ENCODE measurements around the gene CDC73. TPM values are rescaled to one million over a fixed set of nuclear protein-coding genes. Genes with fewer than 3 reads are reported as not detected.

The CDC73 gene
- total and polyA plus RNA-seq, 10 of the 15 experiments (the other 5 are each of a cell fraction or from before 2014, with no cell fraction given) = 10.6 to 43.4 (median 21.7) TPM

GRCh38 chr1:193219391-193219790, 97.6 kb downstream of the CDC73 start (continued):
- TF ChIP-seq EP300 (IDR thresholded peaks at IDR 0.05; ENCODE audit: borderline replicate concordance in 1 of 2, control insufficient read depth in 1 of 2, low read depth in 2 of 2, low read length in 2 of 2) = no peak

- ATAC-seq (peak; percentile 14; the same call in 1 of the 3 replicates), DNase-seq (ENCODE audit: low read depth, low spot score) (no peak), FAIRE-seq (no peak)
- CTCF ChIA-PET = interaction anchor here (1.1 to 2.3 kb wide), 2 partner anchors 38 to 152 kb away, joined by 3 to 5 read pairs; no protein-coding TSS in a partner anchor
- POLR2A ChIA-PET = no interaction called here
- Histone ChIP-seq H3K27ac (ENCODE audit: control insufficient read depth, insufficient read depth) (no peak overlapping the region), H3K36me3 (ENCODE audit: control insufficient read depth in 2 of 2, insufficient read depth in 2 of 2, low read length in 1 of 2) (peaks cover 3 to 8% of the 10 kb centered on the region in 2 experiments; a peak in 3 of 4 replicates), H2AFZ (ENCODE audit: control insufficient read depth, low read depth, low read length) (no peak overlapping the region), H3K9me3 (replicated peaks; ENCODE audit: control insufficient read depth, insufficient read depth, low read length) (no peaks in the 10 kb centered on the region), H3K4me3 (no peak overlapping the region), H3K4me2 (ENCODE audit: control insufficient read depth, insufficient read depth) (no peak overlapping the region), H3K9ac (ENCODE audit: control insufficient read depth, insufficient read depth, low read length) (no peak overlapping the region), H4K20me1 (ENCODE audit: control insufficient read depth, insufficient read depth) (no peaks in the 10 kb centered on the region), H3K4me1 (ENCODE audit: control insufficient read depth, insufficient read depth, low read length) (no peaks in the 10 kb centered on the region), H3K27me3 (replicated peaks in 1 of 2; ENCODE audit: control insufficient read depth in 2 of 2, insufficient read depth in 2 of 2, low read length in 1 of 2) (no peaks in the 10 kb centered on the region), H3K79me2 (ENCODE audit: control insufficient read depth, insufficient read depth, low read length) (no peaks in the 10 kb centered on the region)
- in situ Hi-C loops (cut with MboI) (no loop called here), intact Hi-C loops (cut with micrococcal nuclease; ENCODE audit: unreplicated experiment) (no loop called here)
- RAD21 ChIA-PET (ENCODE audit: unreplicated experiment) = no interaction called here
- SMC1A ChIA-PET (ENCODE audit: uncharacterized antibody, unreplicated experiment) = interaction anchor here (1.0 to 1.4 kb wide), 2 partner anchors 12 to 13 kb away, joined by 3 read pairs; no protein-coding TSS in a partner anchor
- BruUV-seq (replicated peaks) = no TSS peak
- TF ChIP-seq ZBTB11 (CRISPR knock-in tag; IDR thresholded peaks at IDR 0.05) (no peak), HDGF (IDR thresholded peaks at IDR 0.05) (no peak), CTCF (IDR thresholded peaks at IDR 0.05 in 2 of 3, conservative IDR thresholded peaks at IDR 0.05 in 1 of 3; ENCODE audit: control insufficient read depth in 2 of 3, extremely low read depth in 1 of 3, insufficient read depth in 1 of 3, low read depth in 3 of 3, low read length in 3 of 3) (no peak), CBX3 (IDR thresholded peaks at IDR 0.05; ENCODE audit: borderline replicate concordance, low read depth) (no peak), MEF2A (IDR thresholded peaks at IDR 0.05; ENCODE audit: insufficient read depth, low read depth, low read length) (no peak), ZBTB33 (IDR thresholded peaks at IDR 0.05) (no peak), BRCA1 (IDR thresholded peaks at IDR 0.05; ENCODE audit: low read depth, low read length) (no peak), BHLHE40 (IDR thresholded peaks at IDR 0.05; ENCODE audit: borderline replicate concordance in 1 of 2, low read depth in 2 of 2, low read length in 1 of 2) (no peak), STAT1 (conservative IDR thresholded peaks at IDR 0.05) (no peak), EGR1 (IDR thresholded peaks at IDR 0.05; ENCODE audit: borderline replicate concordance in 1 of 2, low read depth in 2 of 2, low read length in 2 of 2) (no peak), RUNX3 (IDR thresholded peaks at IDR 0.05; ENCODE audit: low read length) (no peak), MTA2 (IDR thresholded peaks at IDR 0.05; ENCODE audit: low read depth) (no peak), CREM (IDR thresholded peaks at IDR 0.05; ENCODE audit: low read depth) (no peak)
Measured at GRCh38 chr1:193221651-193222050, 99.8 kb downstream of the CDC73 start.
